Lower leg skin (tissue), 4 donors: ENCODE measurements around the gene SLC37A1. TPM values are rescaled to one million over a fixed set of nuclear protein-coding genes. Genes with fewer than 3 reads are reported as not detected.

Source experiments
- DNase-seq, 2 donors: peaks; one replicate each; pipeline ENCODE4 v3.0.0-alpha.2; 2019; ENCODE audit warnings: low spot score in 2 of 2
- H3K4me3 ChIP-seq: fragments of 200-600 bp; sonication (generic); 2 replicates; pipeline ENCODE4 v1.5.1; 2017; ENCODE audit warnings: mild to moderate bottlenecking, low read depth; ENCODE audit not compliant: poor library complexity, severe bottlenecking
- CTCF ChIP-seq, 3 donors: fragments of 450-650 bp; IDR thresholded peaks; one replicate each; pipeline ENCODE4 v1.5.1; 2016; ENCODE audit warnings: antibody characterized with exemption in 3 of 3, mild to moderate bottlenecking in 3 of 3, moderate library complexity in 2 of 3
- POLR2A ChIP-seq, 2 donors: fragments of 450-650 bp; IDR thresholded peaks; one replicate each; pipeline ENCODE4 v1.6.1; 2016 to 2017; ENCODE audit warnings: antibody characterized with exemption in 2 of 2, mild to moderate bottlenecking in 1 of 2, moderate library complexity in 1 of 2
- WGBS, 2 donors: methylation state at CpG; one replicate each; pipeline ENCODE4 v1.1.5; 2018; 5-methylcytosine and 5-hydroxymethylcytosine counted together
- intact Hi-C: fragments of 100-400 bp; cut with DNase I; formaldehyde crosslinking; loops from one replicate; pipeline ENCODE4 v1.15.0; 2023; ENCODE audit warnings: low total_unique reads
- total RNA-seq, 4 donors: library from RNA; depleted of rRNA; stranded (reverse); fragments of >200 nt; gene quantifications; one replicate each; pipeline ENCODE4 v1.1.0, GENCODE V29; 2016

The SLC37A1 gene
- total RNA-seq, 4 donors from 2014 or later: 7.4 to 19.2 (median 16.9) TPM

- H3K4me3 ChIP-seq: no peak overlapping the region
- intact Hi-C loops: no loop called here
- TF ChIP-seq POLR2A (IDR thresholded peaks at IDR 0.05) (no peak), CTCF (IDR thresholded peaks at IDR 0.05) (no peak)
- peak in 1 of 2 donors; percentile 58 for DNase-seq
- 88 to 90% methylated on average over 19 to 24 of the region's 25 CpGs for WGBS, 2 donors
These were observed 37.0 kb upstream of the SLC37A1 start for GRCh38 chr21:42476388-42477331.

GRCh38 chr21:42478504-42478903, 35.1 kb upstream of the SLC37A1 start:
- no peak for DNase-seq
- H3K4me3 ChIP-seq: no peak overlapping the region
- intact Hi-C loops: no loop called here
- 50 to 53% methylated on average over 7 of the region's 7 CpGs for WGBS, 2 donors
- TF ChIP-seq CTCF (IDR thresholded peaks at IDR 0.05): no peak
- TF ChIP-seq POLR2A (IDR thresholded peaks at IDR 0.05): no peak

DNA sequence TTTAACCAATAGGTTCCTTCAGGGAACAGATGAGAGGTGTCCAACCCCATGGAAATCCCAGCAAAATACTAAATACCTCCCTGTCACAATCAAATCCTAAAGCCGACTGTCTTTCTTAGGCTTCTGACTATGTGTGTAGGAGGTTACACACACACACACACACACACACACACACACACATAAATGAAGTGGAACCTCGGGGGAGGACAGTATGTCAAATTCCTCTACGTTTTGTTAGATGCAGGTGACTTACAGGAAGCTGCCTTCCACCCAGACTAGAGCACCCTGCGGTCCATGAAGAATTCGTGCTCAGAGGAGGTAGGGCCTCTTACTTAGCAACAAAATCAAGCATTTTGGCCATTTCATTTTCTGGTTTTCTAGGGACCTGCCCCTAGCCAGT, 34.1 kb upstream of the SLC37A1 start:
- peak in 1 of 2 donors; percentile 23 for DNase-seq
- no peak overlapping the region for H3K4me3 ChIP-seq
- 81 to 82% methylated on average over 5 of the region's 5 CpGs for WGBS, 2 donors
- TF ChIP-seq CTCF (IDR thresholded peaks at IDR 0.05) (no peak), POLR2A (IDR thresholded peaks at IDR 0.05) (no peak)
- intact Hi-C loops: no loop called here

- TF ChIP-seq POLR2A (IDR thresholded peaks at IDR 0.05): no peak
- no peak for TF ChIP-seq CTCF (IDR thresholded peaks at IDR 0.05)
- WGBS, 2 donors: 90 to 91% methylated on average over 10 of the region's 10 CpGs
- DNase-seq: no peak
- H3K4me3 ChIP-seq: no peak overlapping the region
- intact Hi-C loops: no loop called here
These were observed 32.9 kb upstream of the SLC37A1 start for GRCh38 chr21:42480736-42481135.

GRCh38 chr21:42481169-42481568, 32.5 kb upstream of the SLC37A1 start:
- no peak for DNase-seq
- no peak overlapping the region for H3K4me3 ChIP-seq
- TF ChIP-seq CTCF (IDR thresholded peaks at IDR 0.05) (no peak), POLR2A (IDR thresholded peaks at IDR 0.05) (no peak)
- WGBS, 2 donors: 92 to 96% methylated on average over 4 of the region's 4 CpGs
- intact Hi-C loops: no loop called here
